Measurements from ENCODE around the gene TOP1.

The TOP1 gene

GRCh38 chr20:41170386-41171105 is 141.9 kb downstream of the TOP1 start:
- no peak for DNase-seq

DNA sequence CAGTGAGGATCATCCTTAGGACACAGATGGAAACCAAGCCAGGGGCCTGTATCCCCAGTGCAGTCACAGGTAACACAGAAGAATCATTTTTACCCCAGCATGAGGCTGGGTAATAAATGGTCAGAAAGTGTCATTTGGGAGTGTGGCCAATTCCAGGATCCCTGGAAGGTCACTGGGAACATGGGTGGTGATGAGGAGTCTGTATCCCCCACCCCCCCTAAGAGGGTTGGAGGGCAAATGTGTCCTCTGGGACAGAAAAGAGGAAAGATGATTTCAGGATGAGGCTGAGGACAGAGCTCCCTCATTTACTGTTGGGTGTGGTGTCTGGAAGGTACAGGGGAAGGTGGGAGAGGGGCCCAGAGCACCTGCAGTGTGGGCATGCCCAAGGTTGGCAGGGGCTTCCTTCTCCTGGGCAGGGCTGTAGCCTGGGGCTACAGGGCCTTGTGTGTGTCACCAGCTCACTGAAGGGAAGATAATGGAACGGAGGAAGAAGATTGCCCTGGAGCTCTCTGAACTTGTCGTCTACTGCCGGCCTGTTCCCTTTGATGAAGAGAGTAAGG is 143.2 kb downstream of the TOP1 start:
- no peak for DNase-seq

GRCh38 chr20:41172296-41173140 is 143.9 kb downstream of the TOP1 start:
- DNase-seq: no peak

DNA sequence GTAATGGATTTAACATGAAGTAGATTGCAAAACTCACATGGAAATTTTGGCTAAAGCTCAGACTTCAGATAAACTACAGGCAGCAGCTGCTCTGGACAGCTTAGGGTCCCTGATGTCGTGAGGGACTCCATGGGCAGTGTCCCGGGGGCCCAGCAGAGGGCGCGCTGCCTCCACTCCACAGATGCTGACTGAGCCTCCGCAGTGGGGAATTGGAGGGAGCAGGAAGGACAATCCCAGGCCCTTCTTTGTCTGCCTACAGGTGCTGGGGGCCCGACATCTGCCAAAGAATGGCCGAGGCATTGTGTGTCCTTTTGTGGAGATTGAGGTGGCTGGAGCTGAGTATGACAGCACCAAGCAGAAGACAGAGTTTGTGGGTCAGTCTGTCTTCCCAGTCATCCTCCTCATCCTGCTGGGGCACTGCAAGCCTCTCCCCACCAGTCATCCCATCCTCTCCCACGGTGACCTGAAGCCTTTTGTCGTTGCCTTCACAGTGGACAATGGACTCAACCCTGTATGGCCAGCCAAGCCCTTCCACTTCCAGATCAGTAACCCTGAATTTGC is 144.6 kb downstream of the TOP1 start:
- DNase-seq: peak; percentile 45

- no peak for DNase-seq
Measured at GRCh38 chr20:41173791-41174341, 145.2 kb downstream of the TOP1 start.

Data from activated gamma-delta T cell (primary cell).